ENCODE measurements around the gene NPAS3.

The NPAS3 gene

GRCh38 chr14:33717866-33718265 is 779.2 kb downstream of the NPAS3 start:
- DNase-seq (ENCODE audit: low read depth), result peak; percentile 74
- no peak overlapping the region for H3K4me3 ChIP-seq (ENCODE audit: low read length)
- TF ChIP-seq, protein P1, sequence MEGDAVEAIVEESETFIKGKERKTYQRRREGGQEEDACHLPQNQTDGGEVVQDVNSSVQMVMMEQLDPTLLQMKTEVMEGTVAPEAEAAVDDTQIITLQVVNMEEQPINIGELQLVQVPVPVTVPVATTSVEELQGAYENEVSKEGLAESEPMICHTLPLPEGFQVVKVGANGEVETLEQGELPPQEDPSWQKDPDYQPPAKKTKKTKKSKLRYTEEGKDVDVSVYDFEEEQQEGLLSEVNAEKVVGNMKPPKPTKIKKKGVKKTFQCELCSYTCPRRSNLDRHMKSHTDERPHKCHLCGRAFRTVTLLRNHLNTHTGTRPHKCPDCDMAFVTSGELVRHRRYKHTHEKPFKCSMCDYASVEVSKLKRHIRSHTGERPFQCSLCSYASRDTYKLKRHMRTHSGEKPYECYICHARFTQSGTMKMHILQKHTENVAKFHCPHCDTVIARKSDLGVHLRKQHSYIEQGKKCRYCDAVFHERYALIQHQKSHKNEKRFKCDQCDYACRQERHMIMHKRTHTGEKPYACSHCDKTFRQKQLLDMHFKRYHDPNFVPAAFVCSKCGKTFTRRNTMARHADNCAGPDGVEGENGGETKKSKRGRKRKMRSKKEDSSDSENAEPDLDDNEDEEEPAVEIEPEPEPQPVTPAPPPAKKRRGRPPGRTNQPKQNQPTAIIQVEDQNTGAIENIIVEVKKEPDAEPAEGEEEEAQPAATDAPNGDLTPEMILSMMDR (IDR thresholded peaks at IDR 0.05; ENCODE audit: insufficient read depth, low read depth, low read length, missing control alignments), result no peak

GRCh38 chr14:33720284-33720787 is 781.7 kb downstream of the NPAS3 start:
- TF ChIP-seq, protein P1 (IDR thresholded peaks at IDR 0.05; ENCODE audit: insufficient read depth, low read depth, low read length, missing control alignments), result no peak
- no peak overlapping the region for H3K4me3 ChIP-seq (ENCODE audit: low read length)
- DNase-seq (ENCODE audit: low read depth), result no peak

GRCh38 chr14:33726685-33727084 is 788.0 kb downstream of the NPAS3 start:
- no peak for DNase-seq (ENCODE audit: low read depth)
- no peak overlapping the region for H3K4me3 ChIP-seq (ENCODE audit: low read length)
- TF ChIP-seq, protein P1 (IDR thresholded peaks at IDR 0.05; ENCODE audit: insufficient read depth, low read depth, low read length, missing control alignments), result no peak

- no peak for DNase-seq (ENCODE audit: low read depth)
- TF ChIP-seq, protein P1 (IDR thresholded peaks at IDR 0.05; ENCODE audit: insufficient read depth, low read depth, low read length, missing control alignments), result no peak
- no peak overlapping the region for H3K4me3 ChIP-seq (ENCODE audit: low read length)
Measured at GRCh38 chr14:33727606-33728005, 788.9 kb downstream of the NPAS3 start.

DNA sequence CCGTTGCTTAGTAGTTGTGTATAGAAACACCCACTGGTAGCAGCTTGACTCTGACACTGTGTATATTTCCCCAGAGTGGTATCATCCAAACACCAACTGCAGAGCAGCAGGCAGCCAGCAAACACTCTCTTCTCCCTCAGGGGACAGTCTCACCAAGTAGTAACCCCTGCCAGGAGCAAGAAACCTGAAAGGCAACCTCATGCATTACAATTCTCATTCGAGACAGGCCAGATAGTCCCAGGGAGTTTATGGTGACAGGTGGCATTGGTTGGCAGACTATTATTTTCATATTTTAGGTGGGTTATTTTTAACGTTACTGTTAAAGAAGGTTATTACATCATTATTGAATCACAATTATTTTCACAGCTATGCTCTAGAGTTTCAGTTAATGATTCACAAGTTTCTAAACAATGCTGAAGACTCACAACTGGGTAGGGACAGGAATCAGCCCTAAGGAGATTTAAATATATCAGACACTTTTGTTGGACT is 789.4 kb downstream of the NPAS3 start:
- no peak overlapping the region for H3K4me3 ChIP-seq (ENCODE audit: low read length)
- peak; percentile 54 for DNase-seq (ENCODE audit: low read depth)
- TF ChIP-seq, protein P1 (IDR thresholded peaks at IDR 0.05; ENCODE audit: insufficient read depth, low read depth, low read length, missing control alignments), result no peak

- no peak for DNase-seq (ENCODE audit: low read depth)
- H3K4me3 ChIP-seq (ENCODE audit: low read length), result no peak overlapping the region
- TF ChIP-seq, protein P1 (IDR thresholded peaks at IDR 0.05; ENCODE audit: insufficient read depth, low read depth, low read length, missing control alignments), result no peak
Measured at GRCh38 chr14:33730156-33730555, 791.5 kb downstream of the NPAS3 start.

DNA sequence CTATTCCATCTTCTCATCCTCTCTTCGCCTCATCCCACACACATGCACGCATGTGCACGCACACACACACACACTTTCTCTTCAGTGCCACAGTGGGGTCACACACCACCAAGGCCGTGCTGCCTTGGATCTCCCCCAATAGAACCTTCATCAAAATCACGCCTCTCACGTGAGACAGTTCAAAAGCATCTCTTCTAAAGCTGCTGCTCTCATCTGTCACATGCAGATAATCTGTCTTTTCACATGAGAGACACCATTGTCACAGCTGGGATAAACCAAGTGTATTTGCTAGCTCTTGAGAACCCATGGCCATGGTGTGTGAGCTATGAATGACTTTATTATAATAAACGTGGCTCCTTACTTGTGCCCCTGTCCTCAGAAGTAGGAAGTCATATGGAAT is 793.5 kb downstream of the NPAS3 start:
- no peak for DNase-seq (ENCODE audit: low read depth)
- no peak overlapping the region for H3K4me3 ChIP-seq (ENCODE audit: low read length)
- TF ChIP-seq, protein P1 (IDR thresholded peaks at IDR 0.05; ENCODE audit: insufficient read depth, low read depth, low read length, missing control alignments), result no peak

Data from epithelial cell of esophagus (primary cell).